GM18870 (cell line): ENCODE measurements around the gene SLC35F3.
"Not testable (repeated sequence)": the region's sequence is repeated elsewhere in the genome, so short reads cannot be mapped to it uniquely, and the experiment has no call there.

Experiments used
- ATAC-seq: cut with Tn5 transposase; IDR thresholded peaks from one replicate; pipeline ENCODE4 v1.9.1; 2021; ENCODE audit warnings: moderate library complexity; ENCODE audit not compliant: unreplicated experiment

SLC35F3 gene

DNA sequence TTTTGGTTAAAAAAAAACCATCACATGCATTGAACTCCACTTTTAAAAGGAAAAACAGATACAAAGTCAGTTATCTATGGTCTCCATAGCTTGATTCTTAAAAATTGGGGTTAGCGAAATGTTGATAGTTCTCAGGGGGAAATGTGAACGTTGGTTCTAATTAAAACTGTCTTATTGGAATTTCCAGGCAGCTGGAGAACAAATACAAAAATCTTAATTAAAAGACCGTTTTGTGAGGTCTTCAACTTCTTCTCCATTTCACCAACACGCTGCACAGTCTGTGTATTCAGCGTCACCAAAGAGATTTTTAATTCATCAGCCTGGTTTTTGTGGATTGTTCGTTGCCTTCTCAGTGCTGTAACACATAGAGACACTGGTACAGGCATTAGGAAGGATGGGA lies 369.5 kb downstream of the SLC35F3 start:
- no peak for ATAC-seq

DNA sequence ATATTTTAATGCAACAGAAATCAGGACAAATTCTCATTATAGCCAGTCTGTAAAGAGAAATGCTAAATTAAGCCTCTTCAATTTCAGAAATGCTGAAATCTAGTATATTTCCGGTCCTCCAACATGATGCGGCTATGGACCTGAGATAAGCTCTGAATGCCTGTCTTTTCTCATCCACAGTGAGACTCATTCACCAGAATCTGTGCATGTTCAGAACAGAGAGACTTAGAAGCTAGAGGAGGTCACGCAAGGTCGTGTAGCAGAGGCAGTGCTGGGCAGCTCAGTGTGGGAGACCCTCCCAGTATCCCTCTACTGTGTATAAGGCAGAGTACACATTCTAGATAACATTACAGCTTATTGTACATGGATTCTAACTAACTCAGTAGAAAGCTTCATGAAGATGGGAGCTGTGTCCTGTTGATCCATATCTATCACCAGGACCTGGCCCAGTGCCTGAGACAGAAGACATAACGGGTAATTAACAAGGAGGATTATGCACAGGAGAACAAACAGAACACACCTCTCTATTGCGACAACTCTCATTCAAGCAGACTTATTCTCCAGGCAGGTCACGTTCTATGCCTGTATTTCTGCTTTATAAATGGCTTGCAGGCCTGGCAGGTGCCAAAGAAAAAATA lies 371.8 kb downstream of the SLC35F3 start:
- no peak for ATAC-seq

DNA sequence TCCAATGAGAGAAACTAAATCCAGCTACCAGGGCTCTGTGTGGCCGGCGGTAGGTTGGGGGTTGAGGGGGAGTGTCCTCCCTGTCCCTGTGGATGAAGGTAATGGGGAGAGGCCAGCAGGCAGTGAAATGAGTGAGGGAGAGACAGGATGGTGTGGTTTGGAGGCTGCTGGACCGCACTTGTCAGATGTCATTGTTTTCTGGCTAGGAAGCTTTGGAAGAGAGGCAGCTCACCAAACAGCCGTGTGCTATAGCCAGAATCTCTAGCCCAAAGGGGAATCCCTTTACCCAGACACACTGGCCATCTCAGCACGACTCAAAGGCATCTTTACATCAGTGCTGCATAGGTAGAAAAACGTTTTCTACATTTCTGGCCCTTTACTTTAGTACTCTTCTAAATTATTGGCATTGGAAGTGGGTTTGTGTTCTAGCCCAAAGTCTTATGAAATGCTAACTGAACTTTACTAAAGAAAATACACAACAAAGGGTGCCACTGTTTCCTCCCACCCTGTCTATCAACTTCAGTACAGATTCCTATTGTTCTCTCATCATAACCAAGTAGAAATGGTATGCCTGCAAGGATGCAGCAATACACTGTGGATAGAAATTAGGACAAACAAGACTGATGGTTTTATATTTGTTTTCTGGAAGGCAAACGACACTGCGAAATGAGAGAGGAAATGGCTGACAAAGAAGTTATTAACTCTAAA lies 372.8 kb downstream of the SLC35F3 start:
- ATAC-seq, result no peak

DNA sequence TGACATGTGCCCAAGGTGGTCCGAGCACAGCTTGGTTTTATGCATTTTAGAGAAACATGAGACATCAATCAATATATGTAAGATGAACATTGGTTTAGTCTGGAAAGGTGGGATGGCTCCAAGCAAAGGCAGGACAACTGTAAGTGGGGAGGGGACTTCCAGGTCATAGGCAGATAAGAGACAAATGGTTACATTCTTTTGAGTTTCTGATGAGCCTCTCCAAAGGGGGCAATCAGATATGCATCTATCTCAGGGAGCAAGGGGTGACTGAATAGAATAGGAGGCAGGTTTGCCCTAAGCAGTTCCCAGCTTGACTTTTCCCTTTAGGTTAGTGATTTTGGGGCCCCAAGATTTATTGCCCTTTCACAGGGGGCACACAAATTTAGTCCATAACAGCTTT lies 374.5 kb downstream of the SLC35F3 start:
- ATAC-seq, result no peak

DNA sequence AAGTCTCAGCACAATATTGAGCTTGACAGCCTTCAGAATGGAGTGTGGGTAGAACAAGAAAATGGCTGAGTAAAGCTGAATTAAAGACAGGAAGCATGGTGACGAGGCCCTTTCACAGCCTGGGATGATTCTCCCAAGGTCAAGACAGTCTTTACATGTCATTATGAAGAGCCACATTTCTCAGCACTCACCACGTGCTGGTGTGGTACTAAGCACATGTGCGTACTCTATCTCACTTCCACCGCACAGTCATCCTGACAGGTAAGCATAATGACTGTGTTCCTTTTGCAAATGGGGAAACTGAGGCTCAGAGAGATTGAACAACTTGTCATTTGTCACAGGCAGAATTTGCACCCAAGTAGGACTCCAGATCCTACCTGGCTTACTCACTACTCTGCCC lies 376.0 kb downstream of the SLC35F3 start:
- ATAC-seq, result no peak

DNA sequence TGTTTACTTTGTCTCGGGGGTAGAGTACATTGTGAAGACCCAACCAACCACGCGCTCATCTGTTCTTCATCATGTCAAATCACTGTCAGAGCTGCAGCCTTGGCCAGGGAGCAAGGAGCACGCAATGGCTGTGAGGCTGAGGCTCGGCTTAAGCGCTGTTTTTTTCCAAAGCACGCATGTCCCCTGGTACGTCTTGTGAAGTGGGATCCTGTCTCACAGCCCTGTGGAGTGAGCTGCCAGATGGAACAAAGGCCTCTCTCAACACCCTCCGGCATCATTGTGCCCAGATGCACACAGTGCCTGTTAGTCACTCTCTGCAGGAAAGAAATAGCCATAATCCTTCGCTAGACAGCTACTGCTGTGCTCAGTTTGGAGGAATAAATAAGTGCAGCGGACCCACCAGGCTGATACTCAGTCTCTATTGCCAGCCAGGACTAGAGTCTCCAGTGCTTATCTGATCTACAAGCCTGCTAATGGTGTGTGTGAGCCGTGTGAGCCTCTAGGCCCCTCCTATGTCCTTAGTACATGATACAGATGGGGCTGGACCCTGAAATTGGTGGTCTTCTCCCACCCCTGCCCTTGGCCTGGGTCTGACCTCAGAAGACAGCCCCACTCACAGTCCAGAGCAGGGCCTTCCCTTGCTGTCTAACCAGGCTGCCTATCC lies 377.5 kb downstream of the SLC35F3 start:
- ATAC-seq, result no peak

DNA sequence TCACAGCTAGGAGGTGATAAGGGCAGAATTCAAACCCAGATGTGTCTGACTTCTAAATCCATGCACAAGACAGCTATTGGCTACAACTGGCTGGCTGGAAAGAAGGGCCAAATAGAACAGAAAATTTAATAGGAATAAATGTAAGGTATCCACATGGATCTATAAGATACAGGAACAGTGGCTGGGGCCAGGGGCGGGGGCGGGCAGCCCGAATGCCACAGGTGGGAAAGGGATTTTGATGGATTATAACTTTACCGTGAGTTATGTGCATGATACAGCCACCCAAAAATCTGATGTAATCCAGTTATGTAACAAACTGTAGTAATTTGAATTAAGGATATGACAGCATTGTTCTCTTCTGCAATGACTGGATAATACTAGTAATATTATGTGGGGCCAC lies 381.7 kb downstream of the SLC35F3 start:
- ATAC-seq, result no peak

DNA sequence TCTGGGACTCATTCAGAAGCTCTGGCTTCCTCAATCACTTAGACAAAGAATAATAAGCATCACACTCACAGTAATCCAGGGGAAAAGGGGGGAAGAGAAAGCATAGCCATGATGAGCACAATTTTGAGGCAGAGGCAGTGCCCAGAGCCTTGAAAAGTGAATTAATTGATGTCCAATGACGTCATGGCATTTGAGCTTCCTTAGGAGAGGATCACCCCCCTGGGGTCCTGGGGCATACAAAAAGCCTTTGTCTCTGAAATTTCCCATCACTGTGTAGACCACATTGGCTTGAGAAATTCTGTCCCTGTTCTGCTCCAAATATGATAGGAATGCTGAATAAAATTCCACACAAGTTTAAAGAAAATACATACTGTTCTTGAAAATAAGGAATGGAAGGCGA lies 384.5 kb downstream of the SLC35F3 start:
- no peak for ATAC-seq

DNA sequence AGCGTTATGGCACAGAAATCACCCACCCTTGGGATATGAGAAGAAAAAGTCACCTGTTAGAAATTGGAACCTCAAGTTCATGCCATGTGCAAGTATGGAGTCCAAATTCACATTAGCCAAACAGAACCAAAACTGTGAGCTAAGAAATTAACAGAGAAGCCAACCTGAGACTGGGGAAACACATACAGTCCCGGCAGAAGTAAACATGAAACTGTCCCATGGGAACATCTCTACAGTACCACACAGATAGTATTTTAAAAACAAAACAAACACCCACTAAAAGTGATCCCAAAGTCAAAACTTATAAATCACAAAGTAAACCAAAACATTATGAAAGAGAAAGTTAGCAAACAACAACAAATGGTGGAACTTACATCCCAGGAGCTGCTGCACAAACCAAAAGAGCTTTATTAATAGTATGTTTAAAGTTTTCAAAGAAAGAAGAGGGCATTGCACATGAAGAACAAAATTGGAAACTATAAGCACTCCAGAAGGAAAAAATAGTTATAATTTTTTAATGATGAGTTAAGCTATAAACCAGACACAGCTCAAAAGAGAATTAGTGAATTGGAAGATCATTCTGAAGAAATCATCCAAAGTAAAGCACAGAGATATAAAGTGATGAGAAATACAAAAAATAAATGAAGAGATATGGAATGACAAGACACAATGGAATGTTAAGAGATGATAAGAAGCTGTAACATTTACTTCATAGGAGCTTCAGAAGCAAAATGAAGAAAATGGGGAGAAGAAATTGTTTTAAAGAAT lies 385.2 kb downstream of the SLC35F3 start:
- no peak for ATAC-seq

DNA sequence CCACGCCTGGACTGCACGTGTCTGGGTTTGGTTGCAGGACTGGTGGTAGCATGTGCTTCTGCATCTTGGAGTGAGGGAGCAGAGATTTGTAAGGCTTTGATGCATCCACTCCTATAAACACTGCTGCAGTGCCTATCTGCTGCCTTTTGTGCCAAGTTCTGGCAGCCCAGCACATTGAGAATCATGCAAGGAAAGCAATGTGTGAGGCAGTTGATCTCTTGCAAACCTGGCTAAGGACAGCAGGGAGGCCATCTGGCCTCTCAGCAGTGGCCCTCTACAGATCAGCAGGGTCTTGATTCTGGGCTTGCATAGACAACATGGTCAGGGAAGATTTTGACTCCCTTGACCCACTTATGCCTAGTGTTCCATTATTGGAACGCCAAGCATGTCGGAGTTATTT lies 387.5 kb downstream of the SLC35F3 start:
- ATAC-seq, result no peak

DNA sequence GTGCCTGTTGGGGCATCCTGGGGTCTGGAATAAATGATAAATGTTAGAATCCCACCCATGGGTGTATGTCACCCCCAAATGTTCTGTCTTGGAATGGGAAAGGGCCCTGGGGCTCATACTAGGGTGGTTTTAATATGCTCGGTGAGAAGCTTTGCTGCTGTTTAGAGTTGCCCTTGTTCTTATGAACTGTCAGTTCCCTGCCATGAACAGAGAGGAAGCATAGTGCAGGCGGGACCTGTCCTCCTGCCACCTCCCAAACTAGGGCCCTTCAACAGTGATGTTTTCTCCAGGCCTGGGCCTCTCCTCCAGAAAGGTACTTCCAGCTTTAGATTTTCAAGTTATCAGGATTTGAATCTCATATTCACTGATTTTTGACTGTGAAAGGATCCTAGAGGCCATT lies 388.1 kb downstream of the SLC35F3 start:
- no peak for ATAC-seq

DNA sequence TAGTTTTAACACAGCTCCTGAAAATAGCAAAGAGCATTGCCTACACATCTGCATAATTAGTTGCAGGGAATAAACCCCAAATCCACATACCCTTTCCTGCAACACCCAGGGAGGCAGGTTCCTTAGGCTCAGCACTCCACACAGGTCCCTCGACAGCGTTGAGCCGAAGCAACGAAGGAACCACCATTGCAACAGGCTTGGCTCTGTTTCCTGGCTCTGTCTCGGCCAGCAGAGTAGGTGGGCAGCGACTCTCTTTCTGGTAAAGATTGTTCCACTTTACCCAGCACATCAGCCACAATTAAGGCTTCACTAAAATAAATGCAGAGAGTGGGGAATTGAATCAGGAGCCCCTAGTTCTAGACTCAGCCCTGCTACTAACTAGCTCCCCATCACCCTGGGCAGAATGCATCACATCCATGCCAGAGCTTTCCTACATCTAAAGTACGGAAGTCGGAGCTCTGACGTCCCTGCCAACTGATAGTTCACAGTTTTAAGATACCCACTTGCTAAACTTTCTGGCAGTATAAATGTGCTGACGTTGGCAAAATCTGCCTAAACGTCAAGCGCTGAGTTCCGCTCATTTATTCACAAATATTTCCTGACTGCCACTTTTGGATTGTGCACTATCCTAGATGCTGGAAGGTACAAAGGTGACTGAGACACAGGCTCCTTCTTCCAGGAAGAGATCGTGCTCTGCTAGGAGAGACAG lies 389.8 kb downstream of the SLC35F3 start:
- ATAC-seq, result no peak

DNA sequence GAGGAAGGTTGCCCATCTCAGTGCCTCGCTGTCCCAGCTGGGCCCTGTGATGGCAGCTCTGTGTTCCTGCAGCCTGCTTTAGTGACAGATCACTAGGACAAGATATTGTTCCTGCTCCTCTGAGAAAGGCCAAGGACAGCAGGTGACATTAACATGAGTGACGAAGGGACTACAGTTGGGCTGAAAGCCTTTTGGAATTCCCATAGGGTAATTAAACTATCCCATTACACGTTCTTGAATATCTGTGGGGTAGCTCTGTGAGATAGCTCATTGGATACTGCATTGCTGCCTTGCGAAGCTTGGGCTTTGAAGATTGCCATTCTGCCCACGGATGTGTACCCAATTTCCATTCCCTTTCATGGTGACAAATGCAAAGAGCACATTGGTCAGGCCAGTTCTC lies 390.6 kb downstream of the SLC35F3 start:
- no peak for ATAC-seq

DNA sequence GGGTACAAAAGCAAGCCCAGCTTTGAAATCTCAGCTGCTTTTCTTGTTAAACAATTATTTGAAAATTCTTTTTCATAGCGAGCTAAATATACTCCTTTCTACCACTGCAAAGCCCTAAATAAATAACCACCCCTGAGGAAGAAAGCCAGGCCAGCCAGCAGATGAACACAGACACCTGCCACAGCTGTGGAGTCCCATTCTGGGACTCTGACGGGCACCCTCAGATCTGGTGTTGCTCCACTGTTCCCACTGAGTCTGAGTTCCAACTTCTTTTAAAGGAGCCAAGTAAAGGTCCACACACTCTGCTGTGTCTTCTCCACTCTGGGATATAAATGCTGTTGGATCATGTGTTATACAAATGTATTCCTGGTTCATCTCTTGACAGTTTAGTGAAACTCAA lies 391.1 kb downstream of the SLC35F3 start:
- no peak for ATAC-seq

DNA sequence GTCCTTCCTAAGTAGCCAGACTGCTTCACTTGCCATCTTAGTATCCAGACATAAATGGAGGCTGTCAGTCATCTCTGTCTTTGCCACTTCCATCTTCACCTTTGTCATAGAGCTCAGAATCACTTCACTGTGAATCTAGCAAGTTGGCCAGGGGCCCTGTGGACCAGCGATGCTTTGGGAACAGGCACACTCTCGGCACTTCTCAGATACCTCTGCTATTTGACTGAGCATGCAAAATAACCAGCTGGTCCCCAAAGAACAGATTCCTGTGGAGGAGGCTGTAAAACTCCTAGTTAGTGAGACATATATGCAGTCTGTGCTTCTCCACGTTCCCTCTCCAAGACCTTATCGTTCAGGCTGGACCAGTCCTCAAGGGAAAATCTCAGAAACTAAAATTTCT lies 392.0 kb downstream of the SLC35F3 start:
- ATAC-seq, result no peak

DNA sequence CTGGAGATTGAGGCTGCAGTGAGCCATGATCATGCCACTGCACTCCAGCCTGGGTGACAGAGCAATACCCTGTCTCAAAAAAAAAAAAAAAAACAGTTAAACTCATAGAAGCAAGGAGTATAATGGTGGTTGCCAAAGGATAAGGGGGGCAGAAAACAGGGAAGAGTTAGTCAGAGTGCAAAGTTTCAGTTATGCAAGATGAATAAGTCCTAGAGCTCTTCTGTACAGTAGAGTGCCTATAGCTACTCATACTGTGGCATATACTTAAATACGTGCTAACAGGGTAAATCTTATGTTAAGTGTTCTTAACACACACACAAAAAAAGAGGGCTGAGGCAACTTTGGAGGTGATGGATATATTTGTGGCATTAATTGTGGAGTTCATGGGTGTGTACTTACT lies 393.2 kb downstream of the SLC35F3 start:
- no peak for ATAC-seq

DNA sequence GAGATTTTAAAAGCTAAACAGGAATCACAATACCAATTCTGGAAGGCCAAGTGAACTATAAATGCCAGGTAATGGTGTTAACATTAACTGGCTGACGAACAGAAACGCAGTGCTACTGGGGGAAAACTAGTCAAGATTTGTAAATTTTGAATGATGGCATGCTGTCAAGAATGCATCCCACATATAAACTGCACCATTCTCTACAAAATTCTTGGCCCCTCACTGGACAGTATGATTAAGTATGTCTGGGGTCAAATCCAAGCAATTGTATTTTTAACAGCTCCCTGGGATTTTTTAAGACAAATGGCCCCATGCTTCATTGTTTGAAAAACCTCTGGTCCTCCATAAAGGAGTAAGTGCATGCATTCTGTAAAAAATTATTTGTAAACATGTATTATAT lies 395.6 kb downstream of the SLC35F3 start:
- no peak for ATAC-seq

DNA sequence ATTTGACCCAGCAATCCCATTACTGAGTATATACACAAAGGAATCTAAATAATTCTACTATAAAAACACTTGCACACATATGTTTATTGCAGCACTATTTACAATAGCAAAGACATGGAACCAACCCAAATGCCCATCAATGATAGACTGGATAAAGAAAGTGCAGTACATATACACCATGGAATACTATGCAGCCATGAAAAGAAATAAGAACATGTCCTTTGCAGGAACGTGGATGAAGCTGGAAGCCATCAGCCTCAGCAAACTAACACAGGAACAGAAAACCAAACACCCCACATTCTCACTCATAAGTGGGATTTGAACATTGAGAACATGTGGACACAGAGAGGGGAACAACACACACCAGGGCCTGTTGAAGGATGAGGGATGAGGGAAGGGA lies 397.2 kb downstream of the SLC35F3 start:
- ATAC-seq, result not testable (repeated sequence)

DNA sequence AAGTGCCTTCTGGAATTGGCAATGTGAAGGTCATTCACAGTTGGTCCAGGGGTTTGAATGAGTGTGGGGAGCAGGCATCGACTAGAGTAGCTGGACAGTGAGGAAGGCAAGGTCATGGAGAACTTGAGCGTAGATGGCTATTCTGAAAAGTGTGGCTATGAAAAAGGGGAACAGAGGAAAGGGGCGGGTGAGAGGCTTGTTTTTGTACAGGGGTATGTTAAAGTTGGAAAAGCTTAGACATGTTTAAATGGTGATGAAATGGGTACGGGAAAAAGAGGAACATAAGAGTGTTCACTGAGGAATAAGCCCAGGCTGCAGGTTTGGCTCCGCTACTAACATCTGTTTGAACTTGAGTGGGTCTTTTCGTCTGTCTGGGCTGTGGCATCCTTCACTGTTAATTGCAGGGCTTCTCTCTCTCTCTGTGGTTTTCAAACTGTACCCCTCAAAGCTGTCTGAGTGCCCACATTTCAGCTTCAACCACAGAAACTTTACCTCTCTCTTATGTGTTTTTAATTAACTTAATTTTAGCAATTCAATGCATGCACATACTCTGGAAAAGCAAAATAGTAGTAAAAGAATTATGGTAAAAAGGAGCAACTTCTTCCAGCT lies 398.0 kb downstream of the SLC35F3 start:
- no peak for ATAC-seq

DNA sequence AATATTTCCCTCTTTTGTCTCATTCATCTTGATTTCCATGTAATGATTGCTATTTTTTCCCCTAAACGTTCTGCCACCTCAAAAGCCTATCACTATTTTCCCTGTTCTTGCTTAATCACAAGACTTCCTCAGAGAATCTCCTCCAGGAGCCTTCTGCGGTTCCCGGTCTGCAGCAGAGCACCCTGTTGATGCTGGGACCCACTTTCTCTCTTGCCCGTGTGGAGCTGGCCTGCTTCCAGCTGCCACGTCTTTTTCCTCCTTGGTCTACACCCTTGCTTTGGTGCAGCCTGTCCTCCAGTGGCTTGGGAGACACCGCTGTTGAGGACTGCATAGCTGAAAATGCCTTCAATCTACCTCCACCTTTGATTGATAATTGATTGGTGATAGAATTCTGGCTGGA lies 398.8 kb downstream of the SLC35F3 start:
- ATAC-seq, result no peak

DNA sequence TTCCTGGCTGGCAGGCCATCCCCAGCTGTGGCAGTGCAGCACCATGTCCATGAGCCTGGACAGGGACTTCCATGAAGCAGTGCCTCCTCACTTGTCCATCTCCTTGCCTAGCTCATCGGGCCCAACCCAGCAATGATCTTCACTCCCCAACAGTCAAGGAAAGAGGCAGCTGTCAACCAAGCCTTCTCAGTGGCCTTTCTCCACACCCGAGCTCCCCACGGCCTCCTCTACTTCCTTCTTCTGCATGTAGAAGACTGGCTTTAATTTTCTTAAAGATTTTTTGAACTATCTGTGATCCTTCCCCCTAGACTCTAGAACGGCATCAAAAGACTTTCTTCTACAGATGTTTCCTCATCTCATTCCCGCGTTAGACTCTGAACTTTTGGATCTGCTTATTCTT lies 403.2 kb downstream of the SLC35F3 start:
- no peak for ATAC-seq
